HG03280 (cell line): ENCODE results near the gene EP400.

Experiments used
- ATAC-seq: cut with Tn5 transposase; IDR thresholded peaks from one replicate; pipeline ENCODE4 v1.9.1; 2021; ENCODE audit warnings: mild to moderate bottlenecking, moderate library complexity; ENCODE audit not compliant: unreplicated experiment

The EP400 gene

DNA sequence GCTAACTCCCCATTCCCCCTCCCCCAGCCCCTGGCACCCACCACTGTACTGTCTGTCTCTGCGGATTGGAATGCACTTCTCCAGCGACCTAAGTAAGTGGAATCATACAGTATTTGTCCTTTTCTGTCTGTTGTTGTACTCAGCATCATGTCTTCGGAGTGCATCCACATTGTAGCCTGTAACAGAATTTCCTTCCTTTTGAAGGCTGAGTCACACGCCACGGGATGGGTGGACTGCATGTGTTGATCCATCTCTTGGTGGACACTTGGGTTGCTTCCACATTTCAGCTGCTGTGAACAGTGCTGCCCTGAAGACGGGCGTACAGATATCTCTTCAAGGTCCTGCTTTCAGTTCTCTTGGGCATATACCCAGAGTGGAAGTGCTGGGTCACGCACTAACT is 160.0 kb downstream of the EP400 start:
- ATAC-seq: no peak

DNA sequence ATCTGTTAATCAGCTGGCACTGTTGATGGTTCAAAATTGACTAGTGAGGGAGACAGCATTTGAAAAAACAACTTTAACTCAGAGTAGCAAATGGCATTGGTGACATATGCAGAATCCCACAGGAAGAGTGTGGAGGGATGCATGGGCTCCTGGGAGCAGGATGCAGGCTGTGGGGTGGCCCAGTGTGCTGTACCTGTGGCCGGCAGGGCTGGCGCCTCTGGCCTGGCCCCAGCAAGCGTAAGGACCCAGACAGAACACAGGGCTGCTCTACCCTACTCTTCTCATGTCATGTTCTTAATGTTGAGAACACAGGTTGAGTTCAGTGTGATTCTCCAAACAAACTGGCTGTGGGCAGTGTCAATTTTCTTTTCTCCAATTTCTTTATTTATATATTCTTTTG is 160.9 kb downstream of the EP400 start:
- no peak for ATAC-seq

DNA sequence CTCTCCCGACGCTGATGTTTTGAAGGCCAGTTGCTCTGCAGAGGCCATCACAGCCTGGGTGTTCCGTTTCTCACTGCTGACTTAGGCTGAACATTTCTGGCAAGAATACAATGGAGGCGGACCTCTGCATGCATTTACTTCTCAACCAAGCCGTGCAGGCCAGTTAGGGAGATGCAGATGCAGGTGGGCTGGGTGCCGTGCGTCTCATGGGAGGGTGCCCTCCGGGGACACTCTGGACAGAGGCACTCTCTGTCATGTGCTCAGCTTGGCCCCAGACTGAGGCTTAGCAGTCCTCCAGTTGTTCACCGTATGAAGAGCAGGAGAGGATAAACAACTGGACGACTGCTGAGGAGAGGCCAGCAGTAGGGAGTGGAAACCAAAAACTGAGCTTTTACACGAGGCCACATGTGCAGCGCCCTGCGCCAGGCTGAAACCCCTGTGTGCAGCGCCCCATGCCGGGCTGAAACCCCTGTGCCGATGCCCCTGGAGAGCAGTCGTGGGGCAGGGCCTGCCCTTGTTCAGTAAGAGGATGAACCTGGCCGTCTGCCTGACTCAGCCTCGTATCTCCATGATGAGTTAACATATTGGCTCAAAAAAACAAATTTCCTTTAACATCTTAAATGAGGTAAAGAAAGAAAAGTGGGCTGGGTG is 162.0 kb downstream of the EP400 start:
- no peak for ATAC-seq

DNA sequence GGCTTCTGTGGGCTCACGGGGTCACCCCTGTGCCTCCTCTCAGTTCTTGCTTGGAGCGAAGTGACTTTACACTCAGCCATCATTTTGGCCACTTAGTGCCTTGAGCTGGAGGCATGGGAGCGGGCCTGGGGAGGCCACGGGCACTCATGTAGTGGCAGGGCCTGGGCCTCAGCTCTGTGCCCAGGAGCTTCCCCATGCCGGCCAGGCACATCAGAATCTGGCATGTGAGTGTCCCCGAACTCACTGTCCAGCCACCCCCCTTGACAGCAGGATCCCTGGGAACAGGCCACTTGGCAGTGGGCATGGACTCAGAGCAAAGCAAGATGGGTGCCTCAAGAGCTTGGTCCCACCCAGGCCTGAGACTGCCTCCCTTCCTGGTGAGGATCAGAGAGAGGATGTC is 164.9 kb downstream of the EP400 start:
- no peak for ATAC-seq

DNA sequence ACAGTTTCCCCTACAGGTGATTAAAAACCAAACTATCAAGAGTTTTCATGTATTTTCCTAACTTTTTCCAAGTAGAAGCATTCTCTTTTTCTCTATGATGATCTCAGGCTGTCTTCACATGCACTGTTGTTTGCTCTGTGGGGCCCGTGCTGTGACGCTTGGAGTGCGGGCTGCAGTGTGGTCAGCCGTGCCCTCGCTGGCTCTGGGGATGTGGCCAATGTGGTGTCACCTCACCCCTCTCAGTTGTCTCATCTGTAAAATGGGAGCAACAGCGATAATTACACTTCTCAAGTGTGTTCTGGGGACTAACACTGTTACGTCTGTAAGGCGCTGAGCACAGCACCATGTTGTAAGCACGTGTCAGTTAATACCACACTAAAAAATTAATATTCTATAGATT is 165.8 kb downstream of the EP400 start:
- ATAC-seq: no peak

DNA sequence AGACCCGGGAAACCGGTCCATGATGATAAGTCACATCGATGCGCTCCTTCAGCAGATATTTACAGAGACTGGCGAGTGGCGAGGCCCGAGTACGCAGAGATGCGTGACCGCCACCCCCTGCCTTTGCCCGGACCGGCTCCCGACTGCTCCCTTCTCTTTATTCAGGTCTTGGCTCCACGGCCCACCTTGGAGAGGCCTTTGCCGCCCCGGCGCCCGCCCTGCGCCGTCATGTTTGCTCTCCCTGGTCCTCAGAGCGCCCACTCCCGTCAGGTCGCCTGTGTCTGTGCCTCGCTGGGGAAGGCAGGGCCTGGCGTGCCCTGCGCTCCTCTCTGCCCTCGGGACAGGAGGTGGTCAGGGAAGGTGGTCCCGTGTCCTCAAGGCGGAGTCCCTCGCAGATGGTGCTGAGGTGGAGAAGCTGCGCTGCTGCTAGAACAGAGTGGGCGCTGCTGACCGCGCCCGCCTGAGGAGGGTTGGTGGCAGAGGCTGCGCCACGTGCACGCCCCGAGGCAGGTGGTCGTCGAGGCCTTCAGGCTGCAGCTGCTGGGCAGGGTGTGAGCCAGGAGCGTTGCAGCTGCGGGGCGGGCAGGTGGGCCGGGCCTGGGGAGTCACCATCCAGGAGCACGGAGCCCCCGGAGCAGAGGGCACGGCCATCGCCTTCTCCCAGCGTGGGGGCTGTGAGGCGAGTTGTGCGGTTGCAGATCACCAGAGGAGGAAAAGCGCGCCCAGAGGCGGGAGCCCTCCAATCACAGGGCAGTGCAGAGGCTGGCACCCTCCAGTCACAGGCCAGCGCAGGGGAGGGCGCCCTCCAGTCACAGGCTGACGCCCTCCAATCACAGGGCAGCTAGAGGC is 167.2 kb downstream of the EP400 start:
- no peak for ATAC-seq

DNA sequence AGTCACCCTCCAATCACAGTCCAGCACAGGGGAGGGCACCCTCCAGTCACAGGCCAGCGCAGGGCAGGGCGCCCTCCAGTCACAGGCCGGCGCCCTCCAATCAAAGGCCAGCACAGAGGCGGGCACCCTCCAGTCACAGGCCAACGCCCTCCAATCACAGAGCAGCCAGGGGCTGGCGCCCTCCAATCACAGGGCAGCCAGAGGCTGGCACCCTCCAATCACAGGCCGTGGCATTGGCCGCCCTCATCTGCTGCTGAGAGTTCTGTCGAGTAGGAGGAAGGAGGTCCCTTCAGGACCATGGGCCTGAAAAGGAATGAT is 167.8 kb downstream of the EP400 start:
- ATAC-seq: no peak

DNA sequence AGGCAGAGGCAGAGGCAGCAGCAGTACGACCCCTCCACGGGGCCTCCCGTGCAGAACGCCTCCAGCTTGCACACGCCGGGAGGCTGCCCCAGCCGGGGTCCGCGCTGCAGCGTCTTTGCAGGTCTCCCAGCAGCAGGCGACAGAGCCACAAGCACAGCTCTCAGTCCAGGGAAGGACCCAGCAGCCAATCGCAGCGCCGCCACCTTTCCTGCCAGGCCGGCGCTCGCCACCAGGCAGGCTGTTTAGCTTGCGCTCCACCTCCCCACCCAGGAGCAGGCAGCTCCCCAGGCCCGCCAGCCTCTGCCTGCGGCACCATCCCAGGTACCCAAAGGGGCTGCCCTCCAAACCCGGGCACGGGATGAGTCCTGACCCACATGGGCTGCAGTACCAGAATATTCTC is 169.1 kb downstream of the EP400 start:
- ATAC-seq: no peak

DNA sequence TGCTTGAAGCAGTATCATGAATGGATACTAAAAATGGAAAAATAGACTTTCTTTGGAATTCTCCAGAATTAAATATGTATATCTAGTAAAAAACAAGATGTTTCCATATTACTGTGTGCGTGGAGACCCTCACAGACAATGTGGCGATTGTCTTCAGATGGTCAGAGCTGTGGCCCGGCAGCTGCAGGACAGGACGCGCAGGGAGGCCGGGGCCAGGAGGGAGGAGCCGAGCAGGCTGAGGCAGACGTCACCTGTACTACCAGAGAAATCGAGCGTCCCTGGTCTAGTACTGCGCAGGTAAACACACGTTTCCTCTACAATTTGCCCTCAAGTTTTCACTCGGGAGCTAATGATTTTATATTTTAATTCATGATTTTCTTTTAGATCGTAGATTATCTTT is 171.5 kb downstream of the EP400 start:
- no peak for ATAC-seq

DNA sequence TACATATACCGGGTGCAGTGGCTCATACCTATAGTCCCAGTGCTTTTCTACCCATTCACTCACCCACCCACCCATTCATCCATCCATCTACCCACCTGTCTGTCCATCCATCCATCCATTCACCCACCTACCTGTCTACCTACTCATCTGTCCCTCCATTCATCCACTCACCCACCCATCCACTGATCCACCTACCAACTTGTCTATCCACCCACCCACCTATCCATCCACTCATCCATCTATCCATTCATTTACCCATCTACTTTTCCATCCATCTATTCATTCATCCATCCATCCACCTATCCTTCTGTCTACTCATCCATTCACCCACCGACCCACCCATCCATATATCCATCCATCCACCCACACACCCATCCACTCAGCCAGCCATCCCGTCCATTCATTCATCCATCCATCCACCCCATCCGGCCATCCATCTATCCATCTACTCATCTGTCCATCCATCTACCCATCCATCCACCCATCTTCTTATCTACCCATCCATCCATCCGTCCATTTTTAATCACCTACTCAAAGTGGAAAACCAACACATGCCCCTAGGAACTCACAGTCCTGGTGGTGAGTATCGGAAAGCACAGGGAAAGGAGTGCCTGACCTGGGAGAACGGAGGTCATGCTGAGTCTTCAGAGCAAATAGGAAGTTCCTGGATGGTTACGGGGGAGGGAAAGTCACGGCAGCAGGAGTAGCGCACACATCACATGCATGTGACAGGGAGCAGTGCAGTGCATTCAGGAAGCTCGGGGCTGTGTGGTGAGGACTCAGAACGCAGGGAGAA is 174.4 kb downstream of the EP400 start:
- ATAC-seq: no peak

DNA sequence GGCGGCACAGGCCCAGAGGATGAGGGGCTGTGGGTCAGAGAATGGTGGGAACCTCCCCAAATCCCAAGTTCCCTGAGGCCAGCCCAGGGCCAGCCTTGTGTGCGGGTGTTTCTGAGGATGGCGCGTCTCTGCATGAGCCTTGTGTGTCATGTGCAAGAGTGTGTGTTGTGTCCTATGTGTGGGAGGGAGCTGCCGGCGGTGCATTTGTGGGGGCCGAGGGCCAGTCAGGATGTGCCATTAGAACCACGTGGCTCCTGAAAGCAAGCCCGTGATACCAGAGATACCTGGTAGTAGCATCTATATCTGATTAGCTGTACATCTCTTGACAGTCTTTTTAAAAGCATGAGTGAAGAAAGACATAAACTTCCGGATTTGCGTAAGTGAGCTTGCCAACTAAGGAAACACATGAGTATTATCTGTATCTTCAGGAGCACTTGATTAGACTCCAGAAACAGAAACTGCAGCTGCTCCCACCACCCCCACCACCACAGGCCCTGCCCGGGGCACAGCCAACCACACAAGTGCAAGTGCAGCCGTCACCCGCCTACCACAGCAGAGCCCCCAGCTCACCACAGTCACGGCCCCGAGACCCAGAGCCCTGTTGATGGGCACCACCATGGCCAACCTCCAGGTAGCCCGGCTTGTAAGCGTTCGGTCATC is 175.2 kb downstream of the EP400 start:
- no peak for ATAC-seq

DNA sequence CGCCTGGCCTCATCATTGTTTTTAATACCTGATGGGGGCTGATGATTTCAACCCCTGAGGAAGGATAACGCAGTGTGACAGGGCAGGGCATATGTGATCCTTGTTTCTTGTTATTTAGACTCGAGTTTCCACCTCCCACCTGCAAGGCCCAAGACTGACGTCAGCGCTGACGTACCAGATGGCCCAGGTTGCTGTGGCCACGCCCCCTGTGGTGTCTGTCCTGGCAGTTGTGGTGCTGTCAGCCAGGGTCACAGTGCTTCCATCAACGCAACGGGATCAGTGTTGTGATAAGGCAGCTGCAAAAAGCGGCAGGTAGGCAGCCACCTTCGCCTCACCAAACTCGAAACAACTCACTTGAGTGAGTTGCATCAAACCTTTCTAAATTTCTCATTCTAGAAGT is 176.0 kb downstream of the EP400 start:
- no peak for ATAC-seq

DNA sequence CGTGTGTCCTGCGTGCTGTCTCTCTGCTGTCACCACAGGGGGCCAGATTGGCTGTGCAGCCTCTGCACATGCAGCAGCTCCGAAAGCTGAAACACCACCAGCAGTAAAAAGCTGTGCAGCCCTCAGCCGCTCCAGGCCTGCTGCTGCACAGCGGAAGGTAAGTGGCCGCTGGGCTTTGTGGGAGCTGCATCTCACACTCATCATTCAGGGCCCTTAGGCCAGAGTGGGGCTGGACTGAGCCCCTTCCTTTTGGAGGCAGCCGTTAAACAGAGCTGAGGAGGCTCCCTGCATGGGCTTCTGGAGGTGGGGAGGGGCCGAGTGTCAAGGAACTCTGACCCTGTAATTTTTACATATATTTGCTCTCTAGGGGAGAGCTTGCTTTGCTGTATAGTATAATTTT is 177.3 kb downstream of the EP400 start:
- no peak for ATAC-seq

DNA sequence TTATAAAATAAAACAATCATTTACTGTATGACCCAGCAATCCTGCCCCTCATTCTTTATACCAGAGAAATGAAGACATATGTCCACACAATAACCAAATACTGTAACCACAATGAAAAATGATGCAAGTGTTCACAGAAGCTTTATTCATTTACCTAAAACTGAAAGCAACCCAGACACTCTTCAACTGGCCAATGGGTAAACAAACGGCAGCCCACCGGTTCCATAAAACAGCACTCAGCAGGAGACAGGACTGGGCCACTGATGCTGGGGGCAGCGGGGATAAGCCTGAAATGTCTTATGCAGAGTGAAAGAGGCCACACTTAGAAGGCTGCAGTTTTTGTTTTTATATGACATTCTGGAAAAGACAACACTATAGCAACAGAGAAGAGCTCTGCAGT is 179.3 kb downstream of the EP400 start:
- no peak for ATAC-seq

DNA sequence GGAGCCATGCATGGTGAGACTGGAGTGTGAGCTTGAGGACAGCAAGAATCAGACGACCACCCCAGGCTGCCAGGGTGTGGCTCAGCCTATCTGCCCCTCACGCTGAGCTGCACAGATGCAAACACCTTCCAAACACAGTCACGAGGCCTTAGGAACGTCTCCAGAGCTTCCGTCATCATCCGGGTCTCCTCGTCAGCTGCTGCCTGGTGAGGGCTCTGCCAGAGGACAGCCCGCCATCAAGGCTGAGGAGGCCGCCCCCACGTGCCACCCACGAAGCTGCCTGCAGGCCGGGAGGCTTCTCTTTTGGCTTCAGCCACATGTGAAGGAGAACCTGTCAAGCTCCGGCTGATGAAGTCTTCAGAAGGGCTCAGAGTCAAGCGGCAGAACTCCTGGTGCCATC is 180.9 kb downstream of the EP400 start:
- no peak for ATAC-seq
